DMS79 treated with DMSO at 0.1 percent for 48 hours (cell line): Measurements from ENCODE around the gene CMPK1.
"Not testable (repeated sequence)": the region's sequence is repeated elsewhere in the genome, so short reads cannot be mapped to it uniquely, and the experiment has no call there.

Experiments used
- DNase-seq: peaks from one replicate; lab custom pipeline; 2025; lab: John Stamatoyannopoulos, UW

Gene CMPK1

GRCh38 chr1:47333578-47333921 lies at the start of gene CMPK1:
Gene CMPK1, plus strand, starts transcription at chr1:47333790. Its CDS starts 156 bp downstream, at chr1:47333946.
- DNase-seq, result peak; percentile 89

- not testable (repeated sequence) for DNase-seq
These were observed 45.5 kb upstream of the CMPK1 start for GRCh38 chr1:47288116-47288515.

DNA sequence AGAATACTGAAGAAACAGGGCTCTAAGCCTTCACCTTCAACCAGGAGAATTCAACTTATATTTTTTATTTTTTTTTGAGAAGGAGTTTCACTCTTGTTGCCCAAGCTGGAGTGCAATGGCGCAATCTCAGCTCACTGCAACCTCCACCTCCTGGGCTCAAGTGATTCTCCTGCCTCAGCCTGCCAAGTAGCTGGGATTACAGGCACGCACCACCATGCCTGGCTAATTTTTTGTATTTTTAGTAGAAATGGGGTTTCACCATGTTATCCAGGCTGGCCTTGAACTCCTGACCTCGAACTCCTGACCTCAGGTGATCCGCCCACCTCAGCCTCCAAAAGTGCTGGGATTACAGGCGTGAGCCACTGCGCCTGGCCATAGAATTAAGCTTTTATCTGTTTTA lies 38.7 kb upstream of the CMPK1 start:
- not testable (repeated sequence) for DNase-seq

DNA sequence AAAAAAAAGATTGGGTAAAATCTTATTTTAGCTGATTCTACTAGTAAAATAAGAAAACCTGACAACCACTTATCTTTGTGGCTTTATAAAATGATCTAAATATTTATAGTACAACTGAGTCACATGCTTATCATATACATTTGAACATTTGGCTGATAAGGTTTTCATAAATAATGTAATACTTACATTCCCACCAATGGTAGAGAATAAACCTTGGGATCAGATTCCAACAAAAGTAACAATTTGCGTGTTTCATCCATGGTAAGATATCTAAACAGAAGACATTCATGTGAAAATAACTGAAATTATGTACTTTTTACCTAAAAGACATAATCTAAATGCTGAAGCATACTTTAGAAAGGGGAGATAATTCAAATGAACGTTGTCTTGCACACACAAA lies 38.0 kb upstream of the CMPK1 start:
- DNase-seq, result no peak

DNA sequence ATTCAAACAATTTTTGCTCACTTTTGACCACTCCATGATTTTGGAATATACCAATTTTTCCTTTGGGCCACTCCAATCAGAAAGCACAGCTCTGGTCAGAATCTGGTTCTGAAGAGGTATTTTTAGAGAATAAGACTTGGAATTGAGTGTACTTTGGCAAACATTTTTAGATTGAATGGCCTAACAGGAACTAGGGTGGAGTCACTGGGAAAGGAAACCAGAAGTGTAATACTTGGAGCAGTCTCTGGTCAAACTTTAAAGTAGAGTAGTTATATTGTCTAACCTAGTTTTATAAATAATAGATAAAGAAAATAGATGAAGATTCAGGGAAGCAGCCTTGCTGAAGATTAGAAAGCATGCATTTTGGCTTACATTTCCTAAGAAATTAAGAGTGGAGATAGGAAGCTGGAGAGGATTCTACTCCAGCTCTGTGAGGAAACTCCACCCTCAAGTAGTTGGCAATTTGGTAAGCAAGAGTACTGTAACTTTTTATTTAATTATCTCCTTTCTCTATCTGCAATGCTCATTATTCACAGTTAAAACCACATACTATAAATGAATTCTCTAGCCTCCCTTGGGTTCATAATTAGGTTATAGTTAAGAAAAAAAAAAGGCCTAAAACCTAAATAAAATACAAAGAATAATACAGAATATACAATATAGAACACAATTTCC lies 35.4 kb upstream of the CMPK1 start:
- DNase-seq, result no peak

DNA sequence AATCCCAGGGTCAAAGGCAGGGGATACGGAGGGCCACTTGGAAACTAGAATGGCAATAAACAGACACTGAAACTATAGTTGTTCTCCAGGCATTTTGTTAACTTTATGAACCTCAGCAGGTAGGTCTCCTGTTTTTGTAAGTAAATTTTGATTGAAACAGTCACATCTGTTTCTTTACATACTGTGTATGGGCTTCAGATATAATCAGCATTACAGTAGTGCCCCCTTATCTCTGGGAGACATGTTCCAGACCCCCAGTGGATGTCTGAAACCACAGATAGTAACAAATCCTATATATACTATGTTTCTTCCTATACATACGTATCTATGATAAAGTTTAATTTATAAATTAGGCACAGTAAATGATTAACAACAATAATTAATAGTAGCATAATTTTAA lies 31.1 kb upstream of the CMPK1 start:
- DNase-seq, result no peak

- DNase-seq, result no peak
These were observed 24.2 kb upstream of the CMPK1 start for GRCh38 chr1:47309427-47309826.

DNA sequence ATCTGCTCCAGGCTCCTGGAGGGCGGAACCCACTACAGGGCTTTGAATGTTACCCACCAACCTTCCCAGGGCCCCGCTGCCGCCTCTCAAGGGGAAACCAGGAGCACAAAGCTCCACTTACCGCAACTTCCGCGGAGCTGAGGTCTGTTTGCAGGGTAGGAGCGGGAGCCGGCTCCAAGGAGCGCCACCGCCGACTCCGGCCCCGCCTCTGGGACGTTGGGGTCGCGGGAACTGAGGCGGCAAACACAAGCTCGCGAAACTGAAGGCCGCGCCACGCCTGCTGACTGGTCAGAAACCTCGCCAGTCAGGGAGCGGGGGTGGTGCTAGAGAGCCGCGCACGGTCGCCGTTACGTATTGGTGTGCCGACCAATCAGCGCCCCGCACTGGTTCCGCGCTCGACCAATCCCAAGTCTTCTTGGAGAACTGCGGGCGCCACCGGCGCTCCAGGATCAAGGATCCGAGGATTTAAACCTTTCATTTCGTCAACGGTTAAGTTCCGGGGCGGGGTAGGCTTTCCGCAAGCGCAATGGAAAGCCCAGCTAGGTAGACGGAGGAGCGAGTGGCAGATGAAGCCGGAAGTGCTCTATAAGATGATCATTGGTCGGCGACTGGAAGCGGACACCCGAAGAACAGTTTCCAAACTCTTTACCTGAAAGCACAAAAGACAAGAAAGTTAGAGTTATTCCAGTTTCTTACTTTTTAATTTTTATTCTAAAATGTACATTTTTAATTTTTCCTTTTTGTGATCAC lies 19.5 kb upstream of the CMPK1 start, which contains the start of gene STIL:
Gene STIL (minus strand): TSS at position 233 of the 750 bp plus-strand sequence. CDS start 3,828 bp downstream, outside the sequence.
- DNase-seq, result peak; percentile 99

- no peak for DNase-seq
These were observed 15.7 kb upstream of the CMPK1 start for GRCh38 chr1:47317841-47318240.

DNA sequence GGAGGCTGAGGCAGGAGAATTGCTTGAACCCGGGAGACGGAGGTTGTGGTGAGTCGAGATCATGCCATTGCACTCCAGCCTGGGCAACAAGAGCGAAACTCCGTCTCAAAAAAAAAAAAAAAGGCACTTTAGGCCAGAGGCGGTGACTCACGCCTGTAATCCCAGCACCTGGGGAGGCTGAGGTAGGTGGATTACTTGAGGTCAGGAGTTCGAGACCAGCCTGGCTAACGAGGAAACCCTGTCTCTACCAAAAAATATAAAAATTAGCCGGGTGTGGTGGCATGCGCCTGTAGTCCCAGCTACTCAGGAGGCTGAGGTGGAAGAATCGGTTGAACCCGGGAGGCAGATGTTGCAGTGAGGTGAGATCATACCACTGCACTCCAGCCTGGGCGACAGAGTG lies 13.6 kb upstream of the CMPK1 start:
- DNase-seq, result not testable (repeated sequence)

DNA sequence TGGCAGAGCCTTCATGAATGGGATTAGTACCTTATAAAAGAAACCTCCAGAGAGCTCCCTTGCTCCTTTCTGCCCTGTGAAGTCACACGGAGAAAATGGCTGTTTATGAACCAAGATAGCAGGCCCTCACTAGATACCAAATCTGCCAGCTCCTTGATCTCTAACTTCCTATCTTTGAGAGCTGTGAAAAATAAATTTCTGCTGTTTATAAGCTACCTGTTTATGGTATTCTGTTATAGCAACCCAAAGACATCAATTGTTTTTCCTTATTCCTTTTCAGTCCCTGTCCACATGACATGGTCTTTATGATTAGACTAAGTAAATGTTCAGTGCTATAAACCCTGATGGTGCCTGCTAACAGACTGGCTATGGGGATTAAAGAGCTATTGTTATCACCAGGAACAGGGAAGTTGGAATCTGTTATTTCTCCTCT lies 10.0 kb upstream of the CMPK1 start:
- no peak for DNase-seq

DNA sequence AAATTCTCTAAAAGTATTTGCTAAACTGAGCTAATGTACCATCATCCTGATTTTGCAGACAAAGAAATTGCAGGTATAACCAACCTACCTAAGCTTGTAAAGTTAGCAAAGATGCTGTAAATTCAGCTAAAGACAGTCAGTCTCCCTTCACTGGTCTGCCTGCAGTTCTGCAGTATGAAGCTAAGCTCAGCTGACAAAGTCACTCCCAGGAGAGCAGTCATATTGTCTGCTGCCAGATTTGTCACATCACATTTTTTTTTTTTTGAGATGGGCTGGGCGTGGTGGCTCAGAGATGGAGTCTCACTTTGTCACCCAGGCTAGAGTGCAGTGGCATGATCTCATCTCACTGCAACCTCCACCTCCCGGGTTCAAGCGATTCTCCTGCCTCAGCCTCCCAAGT lies 8.9 kb upstream of the CMPK1 start:
- DNase-seq, result no peak

- DNase-seq, result peak; percentile 10
These were observed 8.1 kb upstream of the CMPK1 start for GRCh38 chr1:47325528-47325927.

- DNase-seq, result no peak
These were observed 7.3 kb upstream of the CMPK1 start for GRCh38 chr1:47326271-47326670.

DNA sequence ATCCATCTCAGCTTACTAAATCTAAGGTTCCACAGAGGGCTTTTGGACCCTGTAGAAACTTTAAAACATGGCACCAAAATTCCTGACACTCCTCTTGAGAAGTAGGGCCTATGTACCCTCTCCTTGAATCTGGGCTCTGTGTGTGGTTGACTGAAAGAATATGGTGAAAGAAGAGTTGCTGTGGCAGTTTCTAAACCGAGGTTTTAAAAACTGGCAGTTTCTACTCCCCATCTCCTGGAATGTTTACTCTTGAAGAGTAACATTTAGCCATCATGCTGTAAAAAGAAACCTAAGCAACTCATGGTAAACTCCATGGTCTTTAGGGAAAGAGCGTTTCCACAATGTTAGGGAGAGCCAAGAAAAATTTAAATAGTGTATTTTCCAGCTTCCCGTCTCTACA lies 4.6 kb upstream of the CMPK1 start:
- no peak for DNase-seq

DNA sequence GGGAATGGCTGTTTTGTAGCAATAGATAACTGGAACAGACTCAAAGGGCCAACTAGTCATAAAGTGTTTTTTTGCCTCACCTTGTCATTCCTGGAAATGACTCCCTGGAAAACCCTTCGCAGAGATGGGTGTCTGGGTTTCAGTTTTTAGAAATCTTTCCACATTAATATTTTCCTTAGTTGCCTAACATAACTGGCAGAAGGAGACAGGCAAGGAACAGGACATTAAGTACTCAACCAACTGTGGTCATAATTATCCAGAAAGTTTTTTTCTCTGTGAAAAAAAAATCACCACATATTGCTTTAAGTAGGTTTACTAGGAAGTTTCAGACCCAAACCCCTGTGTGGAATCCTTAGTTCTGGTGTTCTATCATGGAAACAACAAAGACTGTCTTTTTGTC lies 3.4 kb upstream of the CMPK1 start:
- DNase-seq, result no peak

DNA sequence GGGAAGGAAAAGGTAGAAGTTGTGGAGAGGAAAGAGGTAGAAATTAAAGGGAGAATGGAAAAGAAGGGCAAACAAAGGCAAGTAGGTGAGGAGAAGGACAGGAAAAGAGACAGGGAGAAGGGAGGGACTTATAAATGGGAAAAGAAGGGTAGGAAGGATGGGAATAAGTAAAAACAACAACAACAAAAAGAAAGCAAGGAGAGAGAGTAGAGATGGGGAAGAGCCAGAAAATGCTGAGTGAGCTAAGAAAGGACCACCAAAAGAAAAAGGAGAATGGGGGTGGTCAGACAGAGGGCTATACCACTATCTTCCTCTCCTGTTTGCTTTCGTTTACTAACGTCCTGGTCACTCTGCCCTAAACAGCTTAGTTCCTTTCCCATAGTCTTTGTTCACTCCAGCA lies 1.7 kb upstream of the CMPK1 start:
- no peak for DNase-seq

GRCh38 chr1:47332779-47333577 lies 612 bp upstream of the CMPK1 start:
- no peak for DNase-seq

GRCh38 chr1:47333922-47334764 lies 553 bp downstream of the CMPK1 start:
- peak; percentile 83 for DNase-seq

DNA sequence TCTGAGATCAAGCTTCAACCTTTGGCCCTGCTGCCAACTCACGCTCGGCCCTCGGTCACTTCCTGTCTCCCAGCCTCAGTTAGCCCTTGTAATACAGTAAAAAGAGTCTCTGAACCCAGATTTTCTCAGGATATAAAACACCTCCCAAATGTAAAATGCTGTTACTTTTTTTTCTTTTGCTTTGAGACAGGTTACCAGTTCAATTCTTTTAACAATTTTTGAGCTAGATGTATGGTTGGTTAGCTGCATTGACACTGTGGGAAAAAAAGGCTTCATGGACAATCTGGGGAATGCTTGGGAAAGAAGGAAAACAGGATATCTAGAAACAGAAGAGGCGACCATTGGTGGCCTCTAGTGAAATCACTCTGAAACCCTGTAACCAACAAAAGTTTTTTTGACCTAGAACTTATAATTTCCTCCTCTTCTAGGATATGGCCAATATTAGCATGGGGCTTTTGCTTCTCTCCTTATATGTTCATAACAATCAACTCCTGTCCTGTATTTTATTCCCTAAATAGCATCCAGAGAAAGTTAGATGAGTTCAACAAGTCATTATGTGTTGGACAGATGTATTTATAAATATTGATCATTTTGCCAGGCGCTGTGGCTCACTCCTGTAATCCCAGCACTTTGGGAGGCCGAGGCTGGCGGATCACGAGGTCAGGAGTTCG lies 1.3 kb downstream of the CMPK1 start:
- no peak for DNase-seq

GRCh38 chr1:47337350-47337749 lies 3.8 kb downstream of the CMPK1 start:
- no peak for DNase-seq
